Left lobe of liver (tissue), 2 donors: ENCODE measurements around the gene NCK1. TPM values are rescaled to one million over a fixed set of nuclear protein-coding genes. Genes with fewer than 3 reads are reported as not detected.
A peak's percentile ranks its signal among the peaks of the same experiment; 100 is the strongest.

Experiments
- ATAC-seq: fragments of 200-7000 bp; cut with Tn5 transposase; one replicate; pipeline ENCODE4 v1.9.1; 2020; ENCODE audit warnings: mild to moderate bottlenecking, moderate library complexity
- DNase-seq: peaks from one replicate; pipeline ENCODE4 v3.0.0-alpha.2; 2020; ENCODE audit warnings: low spot score
- total RNA-seq: library from RNA; stranded (reverse); gene quantifications from one replicate; pipeline ENCODE4 v1.2.1, GENCODE V29; 2021
- donor health status: DM: no; HTN: no; CAD: no; lungs with moderate emphysema.
- donor health status: DM: no; HTN: yes; CAD: no.

The NCK1 gene
- total RNA-seq, 1 donor from 2014 or later = 19.0 TPM

- DNase-seq (no peak), ATAC-seq (no peak)
Observed at GRCh38 chr3:136904746-136905145, 42.7 kb downstream of the NCK1 start.

- no peak for DNase-seq
- ATAC-seq = no peak
Observed at GRCh38 chr3:136905549-136905948, 43.5 kb downstream of the NCK1 start.

GRCh38 chr3:136906725-136907124 lies 44.7 kb downstream of the NCK1 start:
- DNase-seq = no peak
- peak; percentile 10 for ATAC-seq

- no peak for ATAC-seq
- DNase-seq = no peak
Observed at GRCh38 chr3:136908297-136908696, 46.3 kb downstream of the NCK1 start.

GRCh38 chr3:136909187-136909586 lies 47.2 kb downstream of the NCK1 start:
- ATAC-seq = peak; percentile 26

GRCh38 chr3:136910697-136911096 lies 48.7 kb downstream of the NCK1 start:
- no peak for ATAC-seq
- DNase-seq = no peak

More at GRCh38 chr3:136909187-136909586, 47.2 kb downstream of the NCK1 start:
- DNase-seq = no peak

GRCh38 chr3:136913168-136913567 lies 51.2 kb downstream of the NCK1 start:
- DNase-seq (no peak), ATAC-seq (no peak)

- DNase-seq = no peak
- peak; percentile 23 for ATAC-seq
Observed at GRCh38 chr3:136914739-136915138, 52.7 kb downstream of the NCK1 start.

- ATAC-seq = no peak
- DNase-seq = no peak
Observed at GRCh38 chr3:136916223-136916622, 54.2 kb downstream of the NCK1 start.

GRCh38 chr3:136919799-136920580 lies 58.0 kb downstream of the NCK1 start:
- ATAC-seq = no peak

GRCh38 chr3:136920904-136921611 lies 59.0 kb downstream of the NCK1 start:
- peak; percentile 63 for ATAC-seq
- no peak for DNase-seq

More at GRCh38 chr3:136919799-136920580, 58.0 kb downstream of the NCK1 start:
- no peak for DNase-seq

GRCh38 chr3:136925425-136926190 lies 63.6 kb downstream of the NCK1 start:
- no peak for ATAC-seq
- no peak for DNase-seq

- no peak for ATAC-seq
- no peak for DNase-seq
Observed at GRCh38 chr3:136928240-136928639, 66.2 kb downstream of the NCK1 start.

GRCh38 chr3:136929977-136930670 lies 68.1 kb downstream of the NCK1 start:
- ATAC-seq = peak; percentile 76
- DNase-seq = peak; percentile 53

- DNase-seq (no peak), ATAC-seq (no peak)
Observed at GRCh38 chr3:136931606-136932005, 69.6 kb downstream of the NCK1 start.

- ATAC-seq = no peak
Observed at GRCh38 chr3:136932523-136932922, 70.5 kb downstream of the NCK1 start.

GRCh38 chr3:136932978-136933772 lies 71.2 kb downstream of the NCK1 start:
- ATAC-seq = peak; percentile 23
- no peak for DNase-seq

More at GRCh38 chr3:136932523-136932922, 70.5 kb downstream of the NCK1 start:
- DNase-seq = no peak

- ATAC-seq (no peak), DNase-seq (no peak)
Observed at GRCh38 chr3:136937175-136937574, 75.2 kb downstream of the NCK1 start.

GRCh38 chr3:136937851-136938250 lies 75.8 kb downstream of the NCK1 start:
- DNase-seq (no peak), ATAC-seq (no peak)

- ATAC-seq = no peak
Observed at GRCh38 chr3:136938334-136938733, 76.3 kb downstream of the NCK1 start.

More at GRCh38 chr3:136938334-136938733, 76.3 kb downstream of the NCK1 start:
- no peak for DNase-seq
